Activated CD4-positive, CD25-positive, alpha-beta regulatory T cell treated with anti-CD3 and anti-CD28 coated beads, Interleukin-2, amount 50 U/mL, for 72 hours (primary cell): ENCODE data around the gene HNF4A.

Experiments used
- DNase-seq: peaks from one replicate; pipeline ENCODE4 v3.0.0; 2021

Gene HNF4A

DNA sequence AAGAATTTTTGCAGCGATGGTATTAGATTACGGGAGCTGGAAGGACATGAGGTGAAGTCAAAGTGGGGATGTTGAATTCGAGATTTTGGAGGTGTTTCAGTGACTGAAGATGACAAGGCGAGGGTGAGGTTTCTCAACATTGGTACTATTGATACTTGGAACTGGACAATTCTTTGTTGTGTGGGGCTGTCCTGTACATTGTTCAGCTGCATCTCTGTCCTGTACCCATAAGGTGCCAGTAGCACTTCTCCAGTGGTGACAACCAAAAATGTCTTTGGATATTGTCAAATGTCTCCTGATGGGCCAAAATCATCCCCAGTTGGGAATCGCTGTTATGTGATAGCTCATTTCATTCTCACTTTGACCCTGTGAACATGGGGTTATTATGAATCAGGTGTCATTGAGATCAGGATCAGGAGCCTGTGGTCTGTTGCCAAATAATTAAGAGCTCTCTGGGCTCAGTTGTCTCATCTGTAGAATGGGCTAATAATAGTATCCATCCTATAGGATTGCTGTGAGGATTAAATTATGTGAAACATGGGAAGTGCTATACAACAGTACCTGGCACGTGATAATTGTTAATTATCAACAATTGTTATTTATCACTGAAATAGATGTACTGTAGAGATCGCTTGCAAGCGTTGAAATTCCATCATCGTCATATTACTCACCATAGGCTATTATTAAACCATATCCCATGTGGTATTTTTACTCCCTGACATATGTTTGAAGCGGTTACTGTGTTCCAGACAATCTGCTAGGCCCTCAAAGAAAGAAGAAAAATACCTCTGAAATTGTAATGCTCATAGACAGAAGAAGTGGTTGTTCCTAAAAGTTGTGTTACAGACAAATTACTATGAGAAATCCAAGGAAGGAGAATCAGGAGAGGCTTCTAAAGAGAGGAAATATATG, 71.6 kb downstream of the HNF4A start:
- DNase-seq, result no peak

DNA sequence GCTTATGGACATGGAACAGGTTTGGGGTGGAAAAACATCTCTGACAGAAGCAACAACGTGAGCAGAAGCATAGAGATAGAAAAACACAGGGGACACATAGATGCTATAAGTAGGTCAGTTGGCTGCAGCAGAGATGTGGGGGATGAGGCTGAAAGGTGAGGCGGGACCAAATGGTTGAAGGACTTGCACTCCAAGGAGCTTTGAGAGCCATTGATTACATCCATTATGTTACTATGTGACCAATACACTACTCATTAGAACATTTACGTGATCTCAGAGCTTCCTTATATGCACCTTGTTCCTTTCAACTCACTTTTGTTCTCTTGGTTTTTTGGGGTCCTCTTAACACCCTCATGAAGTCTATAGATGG, 72.3 kb downstream of the HNF4A start:
- DNase-seq, result no peak

GRCh38 chr20:44428174-44429016, 72.9 kb downstream of the HNF4A start:
- no peak for DNase-seq

DNA sequence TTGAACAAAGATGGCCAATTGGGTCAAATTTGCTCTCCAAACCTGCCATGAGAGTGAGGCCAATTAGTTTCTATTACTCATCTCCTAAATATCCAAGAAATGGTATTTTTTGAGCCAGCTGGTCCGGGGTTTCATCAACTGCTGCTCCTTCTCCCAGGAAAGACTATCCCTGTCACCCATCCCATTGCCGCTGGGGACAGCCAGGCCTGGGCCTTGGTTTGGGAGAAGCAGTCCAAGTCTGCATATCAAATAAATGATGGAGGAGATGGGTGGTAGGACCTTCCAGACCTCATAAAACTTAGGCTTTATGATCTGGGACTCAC, 73.5 kb downstream of the HNF4A start:
- no peak for DNase-seq

- DNase-seq, result no peak
Observed at GRCh38 chr20:44429419-44430269, 74.1 kb downstream of the HNF4A start.

- no peak for DNase-seq
Observed at GRCh38 chr20:44430270-44431065, 75.0 kb downstream of the HNF4A start.

DNA sequence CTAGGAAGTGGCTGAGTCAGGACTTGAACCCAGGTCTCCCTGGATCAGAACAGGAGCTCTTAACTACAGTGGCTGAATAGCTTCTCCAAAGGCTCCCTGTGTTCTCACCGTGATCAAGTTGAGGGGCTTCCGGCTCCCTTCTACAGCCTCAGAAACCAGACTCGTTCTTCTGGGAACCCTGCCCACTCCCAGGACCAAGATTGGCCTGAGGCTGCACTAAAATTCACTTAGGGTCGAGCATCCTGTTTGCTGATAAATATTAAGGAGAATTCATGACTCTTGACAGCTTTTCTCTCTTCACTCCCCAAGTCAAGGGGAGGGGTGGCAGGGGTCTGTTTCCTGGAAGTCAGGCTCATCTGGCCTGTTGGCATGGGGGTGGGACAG, 75.6 kb downstream of the HNF4A start:
- no peak for DNase-seq

GRCh38 chr20:44431502-44432234, 76.2 kb downstream of the HNF4A start:
- DNase-seq, result no peak

GRCh38 chr20:44432618-44433577, 77.4 kb downstream of the HNF4A start:
- DNase-seq, result no peak

DNA sequence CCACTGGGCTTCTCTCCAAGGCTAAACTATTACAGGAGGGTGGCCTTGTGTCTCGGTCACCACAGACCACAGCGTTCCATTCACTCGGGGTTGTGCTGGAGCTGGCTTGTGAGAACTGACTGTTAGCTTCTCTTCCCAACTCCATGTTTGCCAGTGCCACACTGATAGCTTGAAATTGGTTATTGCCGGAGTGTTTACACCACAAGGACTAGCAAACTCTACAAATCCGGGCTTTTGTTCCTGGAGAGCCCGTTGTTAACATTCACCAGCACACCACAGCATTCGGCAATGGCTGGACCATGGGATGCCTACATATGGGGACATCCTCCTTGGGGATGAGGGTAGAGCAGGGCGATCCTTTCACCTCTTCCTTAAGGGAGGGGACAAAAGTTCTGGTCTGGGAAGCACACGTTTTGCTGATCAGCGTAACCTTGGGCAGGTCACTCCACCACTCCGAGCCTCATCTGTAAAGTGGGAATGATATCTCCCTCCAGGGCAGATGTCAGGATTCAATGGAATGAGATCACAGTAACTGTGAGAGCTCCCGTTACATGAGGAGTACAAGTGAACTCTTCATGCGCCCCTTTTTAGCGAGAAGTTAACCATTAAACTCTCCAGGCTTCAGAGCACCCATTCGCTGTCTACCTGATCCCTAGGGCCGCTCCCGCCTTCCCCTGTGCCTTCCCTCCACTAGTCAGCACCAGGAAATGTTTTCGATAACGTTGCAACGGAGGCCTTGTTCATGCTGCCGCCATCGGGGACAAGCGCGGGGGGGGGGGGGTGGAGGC, 78.4 kb downstream of the HNF4A start:
- DNase-seq, result no peak

DNA sequence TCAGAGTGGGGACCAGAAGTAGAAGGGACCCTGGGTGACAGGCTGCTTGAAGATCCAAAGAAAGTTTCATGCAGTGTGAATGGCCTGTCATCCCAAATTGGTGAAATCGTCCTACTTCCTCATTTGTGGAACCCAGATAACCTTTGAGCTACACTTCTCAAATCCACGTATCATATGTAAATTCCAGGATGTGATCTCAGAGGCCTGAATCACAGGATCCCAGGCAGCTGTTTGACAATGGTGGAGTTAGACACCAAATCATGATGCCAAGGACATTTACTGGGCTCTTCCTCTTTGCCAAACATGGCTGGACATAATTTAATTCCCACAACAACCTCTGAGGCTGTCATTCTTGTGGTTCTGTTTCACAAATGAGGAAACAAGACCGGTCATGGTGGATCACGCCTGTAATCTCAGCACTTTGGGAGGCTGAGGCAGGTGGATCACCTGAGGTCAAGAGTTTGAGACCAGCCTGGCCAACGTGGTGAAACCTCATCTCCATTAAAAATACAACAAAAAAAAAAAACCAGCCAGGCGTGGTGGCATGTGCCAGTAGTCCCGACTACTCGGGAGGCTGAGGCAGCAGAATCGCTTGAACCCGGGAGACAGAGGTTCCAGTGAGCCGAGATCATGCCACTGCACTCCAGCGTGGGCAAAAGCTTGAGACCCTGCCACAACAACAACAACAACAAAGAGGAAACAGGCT, 80.3 kb downstream of the HNF4A start:
- no peak for DNase-seq

- no peak for DNase-seq
Observed at GRCh38 chr20:44436393-44436792, 80.9 kb downstream of the HNF4A start.

DNA sequence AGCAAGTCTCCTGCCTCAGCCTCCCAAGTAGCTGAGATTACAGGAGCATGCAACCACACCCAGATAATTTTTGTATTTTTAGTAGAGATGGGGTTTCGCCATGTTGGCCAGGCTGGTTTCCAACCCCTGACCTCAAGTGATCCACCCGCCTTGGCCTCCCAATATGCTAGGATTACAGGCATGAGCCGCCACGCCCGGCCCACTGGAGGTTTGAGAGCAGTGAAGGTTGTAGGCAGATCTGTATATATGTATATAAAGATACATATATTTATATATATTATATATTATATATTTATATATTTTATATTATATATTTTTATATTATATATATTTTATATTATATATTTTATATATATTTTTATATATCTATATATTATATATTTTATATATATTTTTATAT, 82.0 kb downstream of the HNF4A start:
- no peak for DNase-seq

DNA sequence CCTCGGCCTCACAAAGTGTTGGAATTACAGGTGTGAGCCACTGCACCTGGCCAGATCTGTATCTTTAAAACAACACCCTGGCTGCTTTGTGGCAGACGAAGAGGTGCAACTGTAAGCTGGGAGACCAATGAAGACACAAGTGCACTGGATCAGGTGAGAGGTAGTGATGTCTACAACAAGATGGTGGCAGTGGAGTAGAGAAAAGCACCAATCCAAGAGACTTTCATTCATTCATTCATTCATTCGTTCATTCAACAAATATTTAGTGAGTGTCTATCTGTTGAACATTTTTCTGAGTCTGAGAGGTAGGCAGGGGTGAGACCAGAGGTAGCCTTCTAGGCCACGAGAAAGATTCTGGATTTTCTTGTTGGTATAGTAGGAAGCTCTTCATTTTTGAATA, 83.3 kb downstream of the HNF4A start:
- DNase-seq, result no peak

- no peak for DNase-seq
Observed at GRCh38 chr20:44439318-44439717, 83.8 kb downstream of the HNF4A start.

- DNase-seq, result no peak
Observed at GRCh38 chr20:44442298-44443070, 87.0 kb downstream of the HNF4A start.

GRCh38 chr20:44445742-44446710, 90.5 kb downstream of the HNF4A start:
- no peak for DNase-seq
